ENCODE measurements around the gene LMNB1.

DNA sequence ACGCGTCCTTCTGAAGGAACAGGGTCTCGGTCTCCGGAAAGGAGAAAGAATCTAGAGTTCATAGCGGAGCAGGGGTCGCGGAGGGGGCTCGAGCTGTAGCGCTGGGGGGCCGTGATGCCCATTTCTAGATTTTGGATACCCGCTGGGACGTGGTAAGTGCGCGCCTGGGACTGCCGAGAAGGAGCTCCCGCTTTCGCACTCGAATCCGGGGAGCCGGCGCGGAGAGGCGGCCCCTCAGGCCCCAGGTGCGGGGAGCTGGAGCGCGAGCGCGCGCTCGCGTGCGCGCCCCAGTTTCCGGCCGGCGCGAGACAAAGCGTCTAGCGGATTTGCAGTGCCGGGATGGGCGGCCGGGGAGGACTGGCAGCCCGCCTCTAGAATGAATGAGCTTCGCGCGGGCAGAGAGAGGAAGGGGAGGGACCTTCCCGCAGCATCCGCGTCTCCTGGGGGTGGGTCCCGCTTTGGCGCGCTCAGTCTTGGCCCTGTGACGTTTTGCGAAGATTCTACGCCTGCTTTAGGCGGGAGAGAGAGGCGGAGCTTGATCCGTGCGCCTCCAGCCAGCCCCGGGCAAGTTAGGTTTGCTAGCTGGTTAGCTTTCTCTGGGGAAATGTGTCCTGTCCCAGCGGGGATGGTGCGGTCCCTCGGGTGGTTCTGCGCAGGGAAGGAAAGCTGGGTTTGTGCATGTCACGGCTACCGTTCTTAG is 1.2 kb downstream of the LMNB1 start:
- TF ChIP-seq CTCF (conservative IDR thresholded peaks at IDR 0.05; ENCODE audit: low read length) (no peak), EZH2phosphoT487 (IDR thresholded peaks at IDR 0.05; ENCODE audit: borderline replicate concordance, low read depth, low read length) (no peak)
